Brain microvascular endothelial cell (primary cell): ENCODE results near the gene KPNA1.

Source experiments
- DNase-seq: peaks from one replicate; pipeline ENCODE4 v3.0.0-alpha.2; 2020
- H3K27ac ChIP-seq: fragments of 250-450 bp; sonication (Bioruptor Pico); 2 replicates; pipeline ENCODE4 v1.5.1; 2020; ENCODE audit warnings: mild to moderate bottlenecking, moderate library complexity
- H3K27me3 ChIP-seq: fragments of 250-450 bp; sonication (Bioruptor Pico); replicated peaks from 2 replicates; pipeline ENCODE4 v1.5.1; 2020; ENCODE audit warnings: mild to moderate bottlenecking
- H3K36me3 ChIP-seq: fragments of 250-450 bp; sonication (Bioruptor Pico); replicated peaks from 2 replicates; pipeline ENCODE4 v1.5.1; 2020; ENCODE audit warnings: mild to moderate bottlenecking
- H3K4me3 ChIP-seq: 2 replicates; pipeline ENCODE4 v1.5.1; 2011; ENCODE audit warnings: low read depth, mild to moderate bottlenecking, control low read depth, low read length, moderate library complexity
- CTCF ChIP-seq: IDR thresholded peaks from 2 replicates; pipeline ENCODE4 v1.5.1; 2011; ENCODE audit warnings: low read depth, mild to moderate bottlenecking, moderate library complexity, low read length, control low read depth, inconsistent platforms; ENCODE audit errors: missing control alignments
- in situ Hi-C: cut with HindIII; loops from 2 replicates; pipeline ENCODE4 v1.10.0; 2017; ENCODE audit warnings: low sequenced_read_pairs, low pct_ligation_motif_present

KPNA1 gene

DNA sequence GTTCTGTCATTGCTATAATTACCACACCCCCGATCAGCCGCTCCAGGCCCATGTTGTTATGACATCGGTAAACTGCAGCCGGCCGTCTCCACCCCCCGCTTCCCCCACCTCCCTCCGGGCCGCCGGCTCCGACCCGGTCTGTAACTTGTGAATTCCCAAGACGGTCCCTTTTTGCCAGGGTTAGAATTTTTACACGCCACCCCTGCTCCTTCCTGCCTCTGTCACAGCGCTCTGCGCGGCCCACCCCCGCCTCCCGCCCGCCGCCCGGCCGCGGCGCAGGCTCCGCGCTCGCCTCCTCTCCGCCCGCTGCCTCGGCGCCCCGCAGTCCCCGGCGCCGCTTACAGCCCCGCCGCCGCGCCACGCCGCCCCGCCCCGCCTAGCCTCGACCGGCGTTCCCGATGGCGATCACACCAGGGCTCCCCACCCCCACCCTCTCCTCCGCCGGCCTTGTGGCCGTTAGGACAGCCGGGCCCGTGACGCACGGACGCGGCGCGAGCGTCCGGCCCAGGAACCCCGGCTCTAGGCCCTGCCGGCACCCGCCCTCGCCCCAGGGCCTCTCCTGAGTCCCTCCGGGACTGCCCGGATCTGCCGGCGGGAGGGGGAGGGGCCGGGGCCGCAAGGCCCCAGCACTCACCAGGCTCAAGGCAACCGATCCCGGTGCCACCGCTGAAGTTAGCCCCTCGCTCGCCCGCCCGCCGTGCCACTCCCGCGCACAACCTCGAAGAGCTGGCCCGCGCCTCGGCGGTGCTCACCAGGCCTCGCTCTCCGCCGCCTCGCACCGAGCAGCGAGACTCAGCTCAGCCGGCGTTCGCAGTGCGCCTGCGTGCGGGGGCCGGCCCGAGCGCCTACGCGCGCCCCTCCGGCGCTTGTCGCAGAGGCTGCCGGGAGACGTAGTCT lies at the start of gene KPNA1:
Gene KPNA1 (minus strand): TSS at position 817 of the 897 bp plus-strand sequence. CDS start 18,374 bp downstream, outside the sequence.
- TF ChIP-seq CTCF: no peak
- Histone ChIP-seq H3K27ac (peak within 1 kb of the TSS; percentile 93), H3K4me3 (peak within 1 kb of the TSS; percentile 77), H3K36me3 (no peaks in the 10 kb centered on the region), H3K27me3 (no peaks in the 10 kb centered on the region)
- DNase-seq: peak; percentile 74
- in situ Hi-C loops: no loop called here

DNA sequence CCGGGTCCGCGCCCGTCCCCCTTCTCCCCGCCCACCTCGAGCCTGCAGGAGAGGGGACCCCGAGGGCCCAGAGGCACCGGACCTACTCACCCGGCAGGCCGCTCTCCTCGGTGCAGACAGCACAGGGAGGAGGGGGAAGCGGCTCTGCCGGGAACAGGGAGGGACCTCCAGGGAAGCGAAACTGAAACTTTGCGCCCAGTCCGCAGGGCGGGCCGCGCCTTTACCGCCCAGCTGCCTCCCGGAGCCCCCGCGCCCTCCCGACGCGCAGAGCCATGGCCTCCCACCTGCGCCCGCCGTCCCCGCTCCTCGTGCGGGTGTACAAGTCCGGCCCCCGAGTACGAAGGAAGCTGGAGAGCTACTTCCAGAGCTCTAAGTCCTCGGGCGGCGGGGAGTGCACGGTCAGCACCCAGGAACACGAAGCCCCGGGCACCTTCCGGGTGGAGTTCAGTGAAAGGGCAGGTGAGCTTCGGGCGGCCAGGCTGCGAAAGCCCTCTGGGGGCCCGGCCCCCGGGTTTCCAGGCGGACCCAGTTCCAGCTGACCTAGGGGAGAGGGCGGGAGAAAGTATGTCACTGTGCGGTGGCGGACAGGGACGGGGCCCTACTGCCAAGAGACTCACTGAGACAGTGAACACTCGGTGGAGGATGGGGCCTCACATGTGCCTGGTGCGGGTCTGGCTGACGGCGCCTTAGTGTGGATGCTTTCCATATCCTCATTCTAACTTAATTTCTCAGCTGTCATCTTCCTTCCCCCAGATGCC lies 49.6 kb upstream of the KPNA1 start, which contains the start of the genes DTX3L and PARP9:
Gene DTX3L (plus strand): TSS at position 184 of the 758 bp plus-strand sequence. CDS start 89 bp downstream, at position 273.
Gene PARP9 (minus strand): TSS at position 146 of the 758 bp plus-strand sequence. CDS start 4,680 bp downstream, outside the sequence.
- Histone ChIP-seq H3K4me3 (peak within 1 kb of the TSS; percentile 85), H3K27ac (peak within 1 kb of the TSS; percentile 91), H3K36me3 (peaks cover 21% of the 10 kb centered on the region), H3K27me3 (no peaks in the 10 kb centered on the region)
- peak; percentile 65 for DNase-seq
- no peak for TF ChIP-seq CTCF
- in situ Hi-C loops: no loop called here

- in situ Hi-C loops: no loop called here
- Histone ChIP-seq H3K4me3 (peak overlapping the region; percentile 85), H3K27ac (peak overlapping the region; percentile 91), H3K36me3 (peaks cover 18% of the 10 kb centered on the region), H3K27me3 (no peaks in the 10 kb centered on the region)
- TF ChIP-seq CTCF: no peak
- DNase-seq: no peak
Measured at GRCh38 chr3:122563717-122564025, 48.9 kb upstream of the KPNA1 start.

DNA sequence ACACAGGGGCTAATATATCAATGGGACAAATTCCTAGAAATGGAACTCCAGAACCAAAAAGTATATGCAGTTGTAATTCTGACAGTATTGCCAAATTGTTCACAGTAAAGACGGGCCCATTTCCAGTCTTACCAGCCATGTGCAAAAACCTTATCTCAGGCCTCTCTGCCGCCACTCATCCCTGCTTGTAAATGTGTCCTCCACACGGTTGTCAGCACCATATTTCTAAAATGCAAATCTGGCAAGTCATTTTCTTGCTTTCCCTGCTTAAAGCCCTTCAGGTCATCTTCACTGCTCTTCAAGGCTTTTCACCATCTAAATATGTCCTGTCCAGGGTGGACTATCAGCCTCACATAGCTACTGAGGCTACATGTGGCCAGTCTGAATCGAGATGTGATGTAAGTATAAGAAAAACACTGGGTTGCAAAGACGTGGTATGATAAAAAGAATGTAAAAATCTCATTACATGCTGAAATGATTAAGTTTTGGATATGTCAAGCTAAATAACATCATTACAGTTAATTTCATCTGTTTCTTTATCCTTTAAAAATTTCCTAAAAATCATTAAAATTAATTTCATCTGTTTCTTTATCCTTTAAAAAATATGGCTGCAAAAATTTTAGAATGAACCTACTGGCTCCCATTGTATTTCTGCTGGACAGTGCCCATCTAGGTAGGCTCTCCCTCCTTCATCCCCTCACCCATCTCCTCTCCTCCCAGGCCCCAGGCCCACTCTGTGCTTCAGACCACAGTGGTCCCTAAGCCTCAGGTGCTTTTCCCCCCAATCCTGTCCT lies 48.4 kb upstream of the KPNA1 start:
- Histone ChIP-seq H3K27ac (no peak overlapping the region), H3K27me3 (no peaks in the 10 kb centered on the region), H3K36me3 (peaks cover 14% of the 10 kb centered on the region), H3K4me3 (peak overlapping the region; percentile 85)
- TF ChIP-seq CTCF: no peak
- in situ Hi-C loops: no loop called here
- no peak for DNase-seq

DNA sequence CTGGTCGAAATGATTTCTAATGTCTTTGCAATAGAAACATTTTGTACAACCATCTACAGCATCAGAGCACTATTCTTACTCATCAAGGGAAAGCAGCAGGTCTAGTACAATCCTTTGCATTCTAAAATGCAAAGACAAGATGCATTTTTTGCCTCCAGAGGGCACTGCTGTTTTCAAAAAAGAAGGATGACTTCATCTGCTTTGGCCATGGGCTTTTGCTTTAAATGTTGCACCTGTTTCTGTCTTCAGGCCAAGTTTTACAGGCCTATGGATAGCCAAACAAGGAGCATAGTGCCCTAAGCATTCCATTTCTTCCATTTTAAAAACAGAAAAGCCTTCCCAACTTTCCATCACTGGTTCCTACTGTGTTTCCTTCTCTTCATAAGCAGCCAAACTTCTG lies 45.9 kb upstream of the KPNA1 start:
- peak; percentile 70 for TF ChIP-seq CTCF
- Histone ChIP-seq H3K4me3 (no peak overlapping the region), H3K36me3 (no peaks in the 10 kb centered on the region), H3K27ac (no peak overlapping the region), H3K27me3 (no peaks in the 10 kb centered on the region)
- in situ Hi-C loops: no loop called here
- DNase-seq: peak; percentile 68
